Cerebellar nuclear complex (tissue), 1 donor: Measurements from ENCODE around the gene TBX1.
"Not testable (repeated sequence)": the region's sequence is repeated elsewhere in the genome, so short reads cannot be mapped to it uniquely, and the experiment has no call there.

Experiments used
- DNase-seq, 2 experiments: peaks; one replicate each; lab custom pipeline; 2025; lab: John Stamatoyannopoulos, UW

TBX1 gene

GRCh38 chr22:19784384-19785175, 24.0 kb downstream of the TBX1 start:
- no peak for DNase-seq

GRCh38 chr22:19785461-19786263, 25.1 kb downstream of the TBX1 start:
- DNase-seq: no peak

GRCh38 chr22:19786264-19786585, 25.6 kb downstream of the TBX1 start:
- no peak for DNase-seq

GRCh38 chr22:19786959-19787848, 26.6 kb downstream of the TBX1 start:
- DNase-seq: no peak

- no peak for DNase-seq
Measured at GRCh38 chr22:19787849-19788141, 27.2 kb downstream of the TBX1 start.

GRCh38 chr22:19788661-19789225, 28.2 kb downstream of the TBX1 start:
- DNase-seq: no peak

- no peak for DNase-seq
Measured at GRCh38 chr22:19789406-19789805, 28.8 kb downstream of the TBX1 start.

- DNase-seq: no peak
Measured at GRCh38 chr22:19789828-19790227, 29.2 kb downstream of the TBX1 start.

GRCh38 chr22:19791243-19791642, 30.7 kb downstream of the TBX1 start:
- no peak for DNase-seq

- DNase-seq: no peak
Measured at GRCh38 chr22:19791894-19792293, 31.3 kb downstream of the TBX1 start.

- not testable (repeated sequence) for DNase-seq
Measured at GRCh38 chr22:19792383-19792896, 31.9 kb downstream of the TBX1 start.

- DNase-seq: no peak
Measured at GRCh38 chr22:19793161-19793560, 32.6 kb downstream of the TBX1 start.

GRCh38 chr22:19793661-19794310, 33.2 kb downstream of the TBX1 start:
- no peak for DNase-seq

GRCh38 chr22:19795617-19796008, 35.0 kb downstream of the TBX1 start:
- no peak for DNase-seq

GRCh38 chr22:19796160-19796559, 35.6 kb downstream of the TBX1 start:
- DNase-seq: no peak

GRCh38 chr22:19797086-19798002, 36.8 kb downstream of the TBX1 start:
- DNase-seq: no peak

- no peak for DNase-seq
Measured at GRCh38 chr22:19798003-19798665, 37.6 kb downstream of the TBX1 start.

GRCh38 chr22:19798891-19799293, 38.3 kb downstream of the TBX1 start:
- DNase-seq: no peak

- no peak for DNase-seq
Measured at GRCh38 chr22:19799322-19800190, 39.0 kb downstream of the TBX1 start.
